ENCODE measurements around the gene PLEKHG3. TPM values are rescaled to one million over a fixed set of nuclear protein-coding genes. Genes with fewer than 3 reads are reported as not detected.

PLEKHG3 gene
- total RNA-seq, 1 donor from 2014 or later: 12.6 TPM

DNA sequence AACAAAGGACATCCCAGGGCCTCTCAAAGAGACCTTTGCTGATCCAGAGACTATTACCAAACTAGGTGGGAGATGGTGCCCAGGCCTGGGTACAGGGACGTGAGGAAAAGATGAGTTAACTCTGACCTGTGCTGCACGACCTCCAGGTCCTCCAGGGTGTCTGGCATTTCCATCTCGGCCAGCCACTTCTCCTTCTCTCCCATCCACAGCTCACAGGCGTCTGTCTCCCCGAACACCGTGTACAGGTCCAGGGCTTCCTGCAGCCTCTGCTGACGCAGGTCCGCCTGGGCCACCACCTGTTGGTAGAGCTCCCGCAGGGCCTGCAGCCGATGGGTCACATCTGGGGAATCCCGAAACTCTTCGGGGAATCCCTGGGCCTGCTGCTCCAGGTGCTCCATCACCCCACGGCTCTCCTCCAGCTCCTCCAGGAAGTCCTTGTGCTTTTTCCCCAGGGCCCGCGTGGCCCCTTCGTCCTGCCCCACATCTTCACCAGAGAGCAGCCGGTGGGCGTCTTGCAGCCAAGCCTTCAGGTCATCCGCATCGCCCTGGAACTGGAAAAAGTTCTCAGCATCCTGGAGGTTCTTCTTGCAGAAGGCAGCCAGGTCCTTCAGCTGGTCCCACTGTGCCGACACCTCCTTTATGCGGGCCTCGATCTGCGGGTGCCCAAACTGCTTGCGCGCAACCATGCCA lies 88.8 kb downstream of the PLEKHG3 start:
- no peak overlapping the region for H3K4me3 ChIP-seq
- H3K9ac ChIP-seq: no peak overlapping the region
- no peaks in the 10 kb centered on the region for H4K20me1 ChIP-seq (ENCODE audit: low read depth)
- TF ChIP-seq, protein P1, sequence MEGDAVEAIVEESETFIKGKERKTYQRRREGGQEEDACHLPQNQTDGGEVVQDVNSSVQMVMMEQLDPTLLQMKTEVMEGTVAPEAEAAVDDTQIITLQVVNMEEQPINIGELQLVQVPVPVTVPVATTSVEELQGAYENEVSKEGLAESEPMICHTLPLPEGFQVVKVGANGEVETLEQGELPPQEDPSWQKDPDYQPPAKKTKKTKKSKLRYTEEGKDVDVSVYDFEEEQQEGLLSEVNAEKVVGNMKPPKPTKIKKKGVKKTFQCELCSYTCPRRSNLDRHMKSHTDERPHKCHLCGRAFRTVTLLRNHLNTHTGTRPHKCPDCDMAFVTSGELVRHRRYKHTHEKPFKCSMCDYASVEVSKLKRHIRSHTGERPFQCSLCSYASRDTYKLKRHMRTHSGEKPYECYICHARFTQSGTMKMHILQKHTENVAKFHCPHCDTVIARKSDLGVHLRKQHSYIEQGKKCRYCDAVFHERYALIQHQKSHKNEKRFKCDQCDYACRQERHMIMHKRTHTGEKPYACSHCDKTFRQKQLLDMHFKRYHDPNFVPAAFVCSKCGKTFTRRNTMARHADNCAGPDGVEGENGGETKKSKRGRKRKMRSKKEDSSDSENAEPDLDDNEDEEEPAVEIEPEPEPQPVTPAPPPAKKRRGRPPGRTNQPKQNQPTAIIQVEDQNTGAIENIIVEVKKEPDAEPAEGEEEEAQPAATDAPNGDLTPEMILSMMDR (IDR thresholded peaks at IDR 0.05): no peak
- TF ChIP-seq EZH2phosphoT487 (IDR thresholded peaks at IDR 0.05) (no peak), EZH2 (IDR thresholded peaks at IDR 0.05) (no peak)
- no peak overlapping the region for H3K4me2 ChIP-seq
- no peak overlapping the region for H3K4me3 Mint-ChIP-seq
- no peaks in the 10 kb centered on the region for H3K9me3 ChIP-seq (ENCODE audit: low read depth)
- no peaks in the 10 kb centered on the region for H3K36me3 ChIP-seq
- H3K79me2 ChIP-seq (ENCODE audit: low read depth): no peaks in the 10 kb centered on the region
- H3K27ac ChIP-seq: no peak overlapping the region
- H3K36me3 Mint-ChIP-seq: no peaks in the 10 kb centered on the region
- H2AFZ ChIP-seq (replicated peaks): no peak overlapping the region
- no peak overlapping the region for H3K27ac Mint-ChIP-seq
- peaks cover 11% of the 10 kb centered on the region for H3K4me1 Mint-ChIP-seq
- DNase-seq (ENCODE audit: low spot score): no peak
- H3F3A ChIP-seq (ENCODE audit: low read depth): peaks cover 20% of the 10 kb centered on the region
- H3K4me1 ChIP-seq: peaks cover 23% of the 10 kb centered on the region
- H3K9me3 Mint-ChIP-seq: no peaks in the 10 kb centered on the region
- H3K27me3 ChIP-seq: no peaks in the 10 kb centered on the region
- no peaks in the 10 kb centered on the region for H3K27me3 Mint-ChIP-seq (ENCODE audit: insufficient read depth, low read depth)

DNA sequence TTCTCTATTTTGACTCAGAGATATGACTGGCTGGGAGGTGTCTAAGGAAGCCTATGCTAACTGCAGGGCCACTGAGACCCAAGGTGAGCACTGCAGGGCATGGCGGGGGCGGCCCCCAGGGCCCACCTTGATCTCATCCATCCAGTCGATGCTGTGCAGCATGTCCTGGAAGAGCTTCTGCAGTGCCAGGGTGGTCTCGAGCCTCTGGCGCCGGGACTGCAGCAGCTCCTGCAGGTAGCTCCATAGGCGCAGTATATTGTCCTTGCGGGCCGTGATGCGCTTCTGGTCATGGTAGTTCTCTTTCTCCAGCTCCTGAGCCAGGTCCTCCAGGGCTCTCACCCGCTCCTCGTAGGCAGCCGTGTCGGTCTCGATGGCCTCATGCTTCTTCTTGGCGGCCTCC lies 91.0 kb downstream of the PLEKHG3 start:
- no peak overlapping the region for H3K4me2 ChIP-seq
- H3K27ac ChIP-seq: no peak overlapping the region
- no peak overlapping the region for H3K9ac ChIP-seq
- H3K4me1 Mint-ChIP-seq: peaks cover 4% of the 10 kb centered on the region
- H3K4me1 ChIP-seq: peaks cover 15% of the 10 kb centered on the region
- H3K27ac Mint-ChIP-seq: no peak overlapping the region
- H3K36me3 Mint-ChIP-seq: no peaks in the 10 kb centered on the region
- no peak overlapping the region for H3K4me3 Mint-ChIP-seq
- H4K20me1 ChIP-seq (ENCODE audit: low read depth): no peaks in the 10 kb centered on the region
- no peaks in the 10 kb centered on the region for H3K79me2 ChIP-seq (ENCODE audit: low read depth)
- H2AFZ ChIP-seq (replicated peaks): no peak overlapping the region
- DNase-seq (ENCODE audit: low spot score): no peak
- no peaks in the 10 kb centered on the region for H3K9me3 Mint-ChIP-seq
- H3K27me3 ChIP-seq: no peaks in the 10 kb centered on the region
- no peaks in the 10 kb centered on the region for H3K9me3 ChIP-seq (ENCODE audit: low read depth)
- H3K4me3 ChIP-seq: no peak overlapping the region
- no peaks in the 10 kb centered on the region for H3K36me3 ChIP-seq
- TF ChIP-seq EZH2phosphoT487 (IDR thresholded peaks at IDR 0.05) (no peak), EZH2 (IDR thresholded peaks at IDR 0.05) (no peak)
- TF ChIP-seq, protein P1 (IDR thresholded peaks at IDR 0.05): no peak
- H3K27me3 Mint-ChIP-seq (ENCODE audit: insufficient read depth, low read depth): peaks cover 4% of the 10 kb centered on the region
- H3F3A ChIP-seq (ENCODE audit: low read depth): peaks cover 11% of the 10 kb centered on the region

DNA sequence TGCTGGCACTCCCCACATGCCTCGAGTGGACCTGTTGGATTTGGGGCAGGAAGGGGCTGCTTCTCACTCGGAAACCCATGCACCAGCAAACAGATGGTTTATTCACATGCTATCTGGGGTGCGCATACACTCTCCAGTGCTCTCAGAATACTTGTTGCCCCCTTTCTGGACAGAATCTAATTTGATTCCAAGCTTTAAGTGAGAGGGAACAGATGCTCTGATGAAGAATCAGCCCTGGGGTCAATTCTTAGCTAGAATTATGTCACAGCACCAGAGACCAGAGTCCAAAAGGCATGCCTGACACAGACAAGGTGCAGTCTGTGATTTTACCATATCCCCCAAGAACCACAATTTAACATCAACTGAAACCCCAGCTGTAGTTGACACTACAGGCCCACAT lies 91.7 kb downstream of the PLEKHG3 start:
- Histone ChIP-seq H3K4me2 (no peak overlapping the region), H3K9ac (no peak overlapping the region), H3K27me3 (no peaks in the 10 kb centered on the region), H3K9me3 (ENCODE audit: low read depth) (no peaks in the 10 kb centered on the region), H3K4me1 (peaks cover 8% of the 10 kb centered on the region), H3F3A (ENCODE audit: low read depth) (peaks cover 4% of the 10 kb centered on the region), H3K79me2 (ENCODE audit: low read depth) (no peaks in the 10 kb centered on the region), H3K36me3 (no peaks in the 10 kb centered on the region), H3K4me3 (no peak overlapping the region), H2AFZ (replicated peaks) (no peak overlapping the region), H4K20me1 (ENCODE audit: low read depth) (no peaks in the 10 kb centered on the region), H3K27ac (no peak overlapping the region)
- no peak overlapping the region for H3K27ac Mint-ChIP-seq
- TF ChIP-seq EZH2 (IDR thresholded peaks at IDR 0.05): no peak
- TF ChIP-seq, protein P1 (IDR thresholded peaks at IDR 0.05): no peak
- TF ChIP-seq EZH2phosphoT487 (IDR thresholded peaks at IDR 0.05): no peak
- H3K36me3 Mint-ChIP-seq: no peaks in the 10 kb centered on the region
- peaks cover 2% of the 10 kb centered on the region for H3K4me1 Mint-ChIP-seq
- no peaks in the 10 kb centered on the region for H3K9me3 Mint-ChIP-seq
- peaks cover 5% of the 10 kb centered on the region for H3K27me3 Mint-ChIP-seq (ENCODE audit: insufficient read depth, low read depth)
- no peak for DNase-seq (ENCODE audit: low spot score)
- H3K4me3 Mint-ChIP-seq: no peak overlapping the region

Measured in neural progenitor cell (in vitro differentiated cells).